Cardiac fibroblast (primary cell): ENCODE data around the gene NANOS1.

ENCODE experiments used
- DNase-seq, 2 donors: peaks; one replicate each; pipeline versions ENCODE4 v3.0.0 to v3.0.0-alpha.2; 2010; ENCODE audit warnings: low read depth in 2 of 2
- H3K4me3 ChIP-seq, 2 donors: replicated peaks in 1 of 2; 1 replicate in 1 of 2; 2 replicates in 1 of 2; pipeline ENCODE4 v1.5.1; 2011; ENCODE audit warnings: low read depth in 2 of 2, low read length in 2 of 2, mild to moderate bottlenecking in 2 of 2, moderate library complexity in 1 of 2
- TF ChIP-seq, protein P1 (sequence below): IDR thresholded peaks from one replicate; pipeline ENCODE4 v1.5.1; 2011; ENCODE audit warnings: low read depth, mild to moderate bottlenecking, low read length, inconsistent platforms

NANOS1 gene

DNA sequence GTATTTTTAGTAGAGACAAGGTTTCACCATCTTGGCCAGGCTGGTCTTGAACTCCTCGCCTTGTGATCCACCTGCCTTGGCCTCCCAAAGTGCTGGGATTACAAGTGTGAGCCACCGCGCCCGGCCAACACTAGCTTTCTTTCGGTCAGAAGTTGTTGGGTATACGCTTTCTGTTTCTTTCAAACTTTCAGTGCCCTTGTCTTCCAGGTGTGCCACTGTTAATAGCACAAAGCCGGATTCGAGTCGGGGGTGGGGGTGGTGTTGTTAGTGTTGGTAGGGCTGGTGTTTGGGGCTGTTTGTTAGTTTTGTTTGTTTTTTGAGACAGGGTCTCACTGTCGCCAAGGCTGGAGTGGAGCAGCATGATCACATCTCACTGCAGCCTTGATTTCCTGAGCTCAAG, 33.8 kb upstream of the NANOS1 start:
- H3K4me3 ChIP-seq, result no peak overlapping the region
- DNase-seq, result no peak
- TF ChIP-seq, protein P1, sequence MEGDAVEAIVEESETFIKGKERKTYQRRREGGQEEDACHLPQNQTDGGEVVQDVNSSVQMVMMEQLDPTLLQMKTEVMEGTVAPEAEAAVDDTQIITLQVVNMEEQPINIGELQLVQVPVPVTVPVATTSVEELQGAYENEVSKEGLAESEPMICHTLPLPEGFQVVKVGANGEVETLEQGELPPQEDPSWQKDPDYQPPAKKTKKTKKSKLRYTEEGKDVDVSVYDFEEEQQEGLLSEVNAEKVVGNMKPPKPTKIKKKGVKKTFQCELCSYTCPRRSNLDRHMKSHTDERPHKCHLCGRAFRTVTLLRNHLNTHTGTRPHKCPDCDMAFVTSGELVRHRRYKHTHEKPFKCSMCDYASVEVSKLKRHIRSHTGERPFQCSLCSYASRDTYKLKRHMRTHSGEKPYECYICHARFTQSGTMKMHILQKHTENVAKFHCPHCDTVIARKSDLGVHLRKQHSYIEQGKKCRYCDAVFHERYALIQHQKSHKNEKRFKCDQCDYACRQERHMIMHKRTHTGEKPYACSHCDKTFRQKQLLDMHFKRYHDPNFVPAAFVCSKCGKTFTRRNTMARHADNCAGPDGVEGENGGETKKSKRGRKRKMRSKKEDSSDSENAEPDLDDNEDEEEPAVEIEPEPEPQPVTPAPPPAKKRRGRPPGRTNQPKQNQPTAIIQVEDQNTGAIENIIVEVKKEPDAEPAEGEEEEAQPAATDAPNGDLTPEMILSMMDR, result no peak

DNA sequence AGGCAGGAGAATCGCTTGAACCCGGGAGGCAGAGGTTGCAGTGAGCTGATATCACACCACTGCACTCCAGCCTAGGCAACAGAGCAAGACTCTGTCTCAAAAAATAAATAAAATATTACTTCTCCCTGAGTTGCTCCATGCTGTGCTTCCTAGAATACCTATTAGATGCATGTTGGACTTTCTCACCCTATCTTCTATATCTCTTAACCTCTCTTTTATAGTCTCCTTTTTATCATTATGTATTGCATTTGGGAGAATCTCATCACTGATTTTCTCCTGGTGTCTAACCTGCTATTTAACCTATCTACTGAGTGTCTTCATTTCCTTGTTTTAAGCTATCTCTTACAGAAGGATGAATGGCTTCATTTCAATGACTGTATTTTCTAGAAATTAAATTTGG, 32.1 kb upstream of the NANOS1 start:
- TF ChIP-seq, protein P1, result no peak
- H3K4me3 ChIP-seq, result no peak overlapping the region
- DNase-seq, result no peak

DNA sequence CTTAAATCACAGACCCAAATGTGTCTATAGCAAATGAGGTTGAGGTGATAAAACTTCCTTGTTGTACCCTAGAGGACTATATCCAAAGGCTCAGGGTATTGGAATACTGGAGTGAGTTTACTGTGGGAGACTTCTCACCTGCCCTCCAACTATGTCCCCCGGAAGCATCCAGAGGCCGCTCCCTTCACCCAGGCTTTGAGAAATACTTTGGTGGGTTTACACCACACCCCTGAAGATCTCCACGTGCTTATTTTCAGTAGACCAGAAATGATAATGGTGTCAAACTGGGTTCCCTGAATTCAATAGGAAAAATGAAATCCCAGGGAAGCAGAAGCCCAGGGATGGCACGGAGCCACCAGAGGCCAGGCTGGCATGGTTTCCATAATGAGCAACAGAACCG, 31.3 kb upstream of the NANOS1 start:
- no peak overlapping the region for H3K4me3 ChIP-seq
- DNase-seq, result no peak
- TF ChIP-seq, protein P1, result no peak

DNA sequence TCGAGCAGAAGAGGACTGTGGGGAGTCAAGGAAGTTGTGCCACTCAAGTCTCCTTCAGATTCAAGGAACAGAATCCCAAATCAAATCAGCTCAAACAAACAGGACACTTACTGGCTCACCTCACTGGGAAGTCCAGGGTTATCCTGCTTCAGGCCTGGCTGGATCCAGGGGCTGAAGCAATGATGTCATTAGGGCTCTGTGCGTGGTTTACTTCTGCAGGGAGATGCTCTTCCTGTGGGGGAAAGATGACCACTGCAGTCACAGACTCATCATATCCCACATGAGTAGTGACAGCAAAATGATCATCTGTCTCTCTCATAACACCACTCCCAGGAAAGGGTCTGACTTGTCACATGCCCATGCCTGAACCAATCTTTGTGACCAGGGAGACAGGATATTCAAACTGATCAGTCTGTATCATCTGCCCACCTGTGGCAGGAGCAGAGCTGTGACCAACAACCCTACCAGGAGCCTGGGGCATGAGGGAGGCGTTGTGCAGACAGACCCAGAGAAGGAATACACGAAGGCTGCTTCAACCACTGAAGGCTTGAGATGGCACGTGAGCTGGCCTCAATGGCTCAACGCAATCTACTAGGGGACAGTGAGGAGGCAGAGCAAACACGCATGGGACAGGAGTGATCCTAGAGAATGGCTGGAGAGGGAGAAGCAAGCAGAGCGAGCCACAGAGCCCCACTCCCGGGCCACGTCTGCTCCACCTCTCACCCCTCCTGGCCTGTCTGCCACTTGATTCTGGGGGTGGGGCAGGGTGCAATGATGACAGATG, 27.6 kb upstream of the NANOS1 start:
- TF ChIP-seq, protein P1, result no peak
- no peak overlapping the region for H3K4me3 ChIP-seq
- no peak for DNase-seq

DNA sequence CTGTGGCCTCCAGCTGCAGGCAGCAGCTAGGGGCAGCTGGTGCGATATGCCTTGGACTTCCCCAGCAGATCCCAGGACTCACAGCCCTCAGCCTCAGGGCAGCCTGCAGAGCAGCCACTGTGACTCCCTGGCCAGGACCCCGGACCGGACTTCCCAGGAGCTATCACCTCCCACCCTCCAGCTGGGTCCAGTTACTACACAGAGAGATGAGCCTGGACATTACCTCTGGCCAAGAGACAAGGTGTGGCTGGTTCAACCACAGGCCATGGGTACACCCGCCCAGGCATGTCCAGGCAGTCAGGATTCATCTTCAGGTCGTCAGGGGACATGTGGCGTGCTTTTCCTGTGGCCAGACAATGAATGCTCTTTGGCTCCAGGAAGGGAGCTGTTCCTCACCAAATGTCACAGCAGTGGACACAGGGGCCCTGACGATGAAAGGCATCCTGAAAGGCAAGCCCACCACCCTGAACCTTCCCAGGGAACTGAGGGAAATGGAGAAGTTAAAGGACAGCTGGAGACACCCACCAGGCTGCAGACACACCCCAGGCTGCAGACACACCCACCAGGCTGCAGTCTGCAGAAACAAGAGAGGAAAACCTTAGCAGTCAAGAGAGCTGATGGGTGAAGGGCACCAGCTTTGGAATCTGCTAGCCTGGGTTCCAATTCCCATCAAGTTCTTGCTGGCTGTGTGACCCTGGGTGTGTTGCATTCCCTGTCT, 25.8 kb upstream of the NANOS1 start:
- TF ChIP-seq, protein P1, result no peak
- H3K4me3 ChIP-seq, result no peak overlapping the region
- DNase-seq, result no peak

DNA sequence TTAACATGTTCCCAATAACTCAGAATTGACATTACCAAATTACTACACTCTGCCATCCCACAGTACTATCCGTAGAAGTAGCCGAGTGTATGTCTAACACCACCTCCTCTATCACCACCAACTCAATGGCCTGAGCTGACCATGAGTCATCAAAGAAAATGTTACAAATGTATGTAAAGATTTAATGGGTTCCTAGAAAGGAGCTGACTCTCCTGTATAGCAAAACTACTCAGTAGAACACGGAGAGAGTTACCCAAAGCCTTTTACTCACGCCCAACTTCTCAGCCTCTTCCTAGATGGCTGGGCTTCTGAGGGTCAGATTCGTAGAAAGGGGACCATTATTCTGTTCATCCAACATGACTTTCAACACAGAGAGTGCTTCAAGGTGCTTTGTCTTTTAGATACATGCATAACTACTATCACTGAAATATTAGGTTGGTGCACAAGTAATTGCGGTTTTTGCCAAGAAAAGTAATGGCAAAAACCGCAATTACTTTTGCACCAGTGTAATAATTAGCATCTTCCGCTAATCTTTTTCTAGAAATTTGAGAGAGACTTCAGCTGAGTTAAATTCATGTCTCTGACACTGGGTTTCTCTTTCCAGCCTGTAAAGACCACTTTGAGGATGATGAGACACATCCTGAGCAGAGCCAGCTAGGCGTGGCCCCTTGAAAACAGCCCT, 24.0 kb upstream of the NANOS1 start:
- DNase-seq, result peak; percentile 10 to 46
- no peak overlapping the region for H3K4me3 ChIP-seq
- TF ChIP-seq, protein P1, result no peak
